HEK293 (cell line): ENCODE measurements around the gene ZFX.

Source experiments
- CTCF ChIA-PET: fragments of 350-600 bp; formaldehyde crosslinking; extraction: SDS; loops from one replicate; lab custom pipeline; 2021; ENCODE audit warnings: antibody characterized with exemption; lab: Yijun Ruan, JAX
- POLR2A ChIA-PET: fragments of 300-600 bp; formaldehyde crosslinking; extraction: SDS; loops from one replicate; lab custom pipeline; 2020; ENCODE audit warnings: antibody characterized with exemption, inconsistent platforms; lab: Yijun Ruan, JAX
- H3K27ac ChIP-seq: fragments of 200-500 bp; sonication (Bioruptor generic); 2 replicates; pipeline ENCODE4 v1.5.1; 2014; ENCODE audit warnings: low read depth, low read length, control low read depth, inconsistent platforms; ENCODE audit errors: extremely low read depth
- H3K36me3 ChIP-seq, 2 experiments: fragments of 200-500 bp in 1 of 2; sonication (Bioruptor generic) in 1 of 2; 1 replicate in 1 of 2; 2 replicates in 1 of 2; pipeline ENCODE4 v1.5.1; 2014 to 2017; ENCODE audit warnings: inconsistent platforms in 2 of 2, low read length in 2 of 2; ENCODE audit not compliant: control insufficient read depth in 2 of 2, insufficient read depth in 1 of 2
- H3K4me1 ChIP-seq: fragments of 200-500 bp; sonication (Bioruptor generic); 2 replicates; pipeline ENCODE4 v1.5.1; 2014; ENCODE audit warnings: mild to moderate bottlenecking, low read length, inconsistent platforms; ENCODE audit not compliant: control insufficient read depth, insufficient read depth
- H3K4me3 ChIP-seq: 2 replicates; pipeline ENCODE4 v1.5.1; 2011; ENCODE audit warnings: low read depth, mild to moderate bottlenecking, control low read depth, low read length, moderate library complexity
- H3K9me3 ChIP-seq: fragments of 200-500 bp; sonication (Bioruptor generic); 2 replicates; pipeline ENCODE4 v1.5.1; 2014; ENCODE audit warnings: low read depth, low read length, inconsistent platforms; ENCODE audit not compliant: control insufficient read depth, insufficient read depth
- ATF2 ChIP-seq: fragments of 450-650 bp; formaldehyde crosslinking; IDR thresholded peaks from 2 replicates; pipeline ENCODE4 v1.5.1; 2016; ENCODE audit warnings: missing biosample characterization, missing genetic modification characterization, low read depth
- GLIS1 ChIP-seq: fragments of 450-650 bp; formaldehyde crosslinking; IDR thresholded peaks from 2 replicates; pipeline ENCODE4 v1.5.1; 2016; ENCODE audit warnings: missing biosample characterization, missing genetic modification characterization
- PRDM4 ChIP-seq: fragments of 450-650 bp; formaldehyde crosslinking; IDR thresholded peaks from 2 replicates; pipeline ENCODE4 v1.5.1; 2017; ENCODE audit warnings: missing biosample characterization, missing genetic modification characterization
- ZBTB11 ChIP-seq: fragments of 450-650 bp; formaldehyde crosslinking; conservative IDR thresholded peaks from 2 replicates; pipeline ENCODE4 v1.5.1; 2016; ENCODE audit warnings: low read depth, missing biosample characterization, missing genetic modification characterization
- ZNF10 ChIP-seq: fragments of 450-650 bp; formaldehyde crosslinking; IDR thresholded peaks from 2 replicates; pipeline ENCODE4 v1.5.1; 2017; ENCODE audit warnings: missing biosample characterization, missing genetic modification characterization
- ZNF138 ChIP-seq: fragments of 450-650 bp; formaldehyde crosslinking; IDR thresholded peaks from 2 replicates; pipeline ENCODE4 v1.5.1; 2016; ENCODE audit warnings: missing biosample characterization, missing genetic modification characterization, borderline replicate concordance
- ZNF202 ChIP-seq: fragments of 450-650 bp; formaldehyde crosslinking; IDR thresholded peaks from 2 replicates; pipeline ENCODE4 v1.5.1; 2016; ENCODE audit warnings: missing biosample characterization, missing genetic modification characterization, borderline replicate concordance
- ZNF239 ChIP-seq: fragments of 450-650 bp; formaldehyde crosslinking; IDR thresholded peaks from 2 replicates; pipeline ENCODE4 v1.5.1; 2016; ENCODE audit warnings: missing biosample characterization, missing genetic modification characterization
- ZNF248 ChIP-seq: fragments of 450-650 bp; formaldehyde crosslinking; IDR thresholded peaks from 2 replicates; pipeline ENCODE4 v1.5.1; 2017; ENCODE audit warnings: missing biosample characterization, missing genetic modification characterization
- ZNF362 ChIP-seq: fragments of 450-650 bp; formaldehyde crosslinking; IDR thresholded peaks from 2 replicates; pipeline ENCODE4 v1.5.1; 2016; ENCODE audit warnings: missing biosample characterization, missing genetic modification characterization
- ZNF501 ChIP-seq: fragments of 450-650 bp; formaldehyde crosslinking; IDR thresholded peaks from 2 replicates; pipeline ENCODE4 v1.5.1; 2016; ENCODE audit warnings: missing biosample characterization, missing genetic modification characterization
- ZNF530 ChIP-seq: fragments of 450-650 bp; formaldehyde crosslinking; IDR thresholded peaks from 2 replicates; pipeline ENCODE4 v1.5.1; 2016; ENCODE audit warnings: low read depth, missing biosample characterization, missing genetic modification characterization
- ZNF596 ChIP-seq: fragments of 450-650 bp; IDR thresholded peaks from 2 replicates; pipeline ENCODE4 v1.5.0; 2018; ENCODE audit warnings: missing biosample characterization, mild to moderate bottlenecking, missing genetic modification characterization, moderate library complexity
- ZNF600 ChIP-seq: fragments of 450-650 bp; formaldehyde crosslinking; IDR thresholded peaks from 2 replicates; pipeline ENCODE4 v1.5.1; 2016; ENCODE audit warnings: missing biosample characterization, missing genetic modification characterization
- TF ChIP-seq, protein P1 (sequence below): fragments of 450-650 bp; formaldehyde crosslinking; IDR thresholded peaks from 2 replicates; pipeline ENCODE4 v1.5.1; 2017; ENCODE audit warnings: missing biosample characterization, mild to moderate bottlenecking, missing genetic modification characterization, moderate library complexity
- TF ChIP-seq, protein P2 (sequence below): fragments of 450-650 bp; formaldehyde crosslinking; IDR thresholded peaks from 2 replicates; pipeline ENCODE4 v1.5.1; 2017; ENCODE audit warnings: missing biosample characterization, missing genetic modification characterization

ZFX gene

GRCh38 chrX:24186986-24187385, 37.5 kb downstream of the ZFX start:
- CTCF ChIA-PET: interaction anchor here (1.4 kb wide), 1 partner anchor 105 kb away, joined by 3 read pairs; no protein-coding TSS in a partner anchor
- H3K36me3 ChIP-seq: peaks cover 0 to 24% of the 10 kb centered on the region in 2 experiments; a peak in 2 of 3 replicates
- POLR2A ChIA-PET: interaction anchor here (1.1 kb wide), 1 partner anchor 17 kb away, joined by 3 read pairs; no protein-coding TSS in a partner anchor

DNA sequence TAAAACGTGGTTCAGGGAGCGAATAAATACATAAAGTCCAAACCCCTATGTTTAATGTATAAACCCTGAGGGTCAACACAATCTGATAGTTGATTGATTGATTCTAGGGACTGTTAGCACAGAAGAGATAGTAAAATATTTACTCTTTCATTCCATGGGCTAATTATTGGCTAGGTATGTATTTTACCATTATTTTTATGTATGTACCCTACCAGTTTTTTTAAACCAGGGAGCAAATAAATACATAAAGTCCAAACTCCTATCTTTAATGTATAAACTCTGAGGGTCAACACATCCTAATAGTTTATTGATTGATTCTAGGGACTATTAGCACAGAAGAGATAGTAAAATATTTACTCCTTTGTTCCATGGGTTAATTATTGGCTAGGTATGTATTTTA, 40.0 kb downstream of the ZFX start:
- H3K4me3 ChIP-seq: no peak overlapping the region
- TF ChIP-seq ZNF10 (tag by site-specific recombination) (no peak), ZBTB11 (tag by site-specific recombination) (no peak), GLIS1 (tag by site-specific recombination) (no peak), ZNF248 (tag by site-specific recombination) (no peak), ZNF239 (tag by site-specific recombination) (no peak)
- TF ChIP-seq, protein P1, sequence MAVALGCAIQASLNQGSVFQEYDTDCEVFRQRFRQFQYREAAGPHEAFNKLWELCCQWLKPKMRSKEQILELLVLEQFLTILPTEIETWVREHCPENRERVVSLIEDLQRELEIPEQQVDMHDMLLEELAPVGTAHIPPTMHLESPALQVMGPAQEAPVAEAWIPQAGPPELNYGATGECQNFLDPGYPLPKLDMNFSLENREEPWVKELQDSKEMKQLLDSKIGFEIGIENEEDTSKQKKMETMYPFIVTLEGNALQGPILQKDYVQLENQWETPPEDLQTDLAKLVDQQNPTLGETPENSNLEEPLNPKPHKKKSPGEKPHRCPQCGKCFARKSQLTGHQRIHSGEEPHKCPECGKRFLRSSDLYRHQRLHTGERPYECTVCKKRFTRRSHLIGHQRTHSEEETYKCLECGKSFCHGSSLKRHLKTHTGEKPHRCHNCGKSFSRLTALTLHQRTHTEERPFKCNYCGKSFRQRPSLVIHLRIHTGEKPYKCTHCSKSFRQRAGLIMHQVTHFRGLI (tag by site-specific recombination): no peak
- peaks cover 0 to 21% of the 10 kb centered on the region in 2 experiments; a peak in 2 of 3 replicates for H3K36me3 ChIP-seq
- peaks cover 15% of the 10 kb centered on the region for H3K4me1 ChIP-seq
- H3K9me3 ChIP-seq: no peaks in the 10 kb centered on the region
- no peak overlapping the region for H3K27ac ChIP-seq
- CTCF ChIA-PET: no interaction called here
- POLR2A ChIA-PET: no interaction called here

More at GRCh38 chrX:24186986-24187385, 37.5 kb downstream of the ZFX start:
- no peak for TF ChIP-seq ZNF239 (tag by site-specific recombination)
- TF ChIP-seq ZNF202 (tag by site-specific recombination): no peak
- TF ChIP-seq ATF2: no peak
- TF ChIP-seq ZNF596: no peak
- no peak for TF ChIP-seq ZNF530
- no peak for TF ChIP-seq PRDM4 (tag by site-specific recombination)
- no peak for TF ChIP-seq ZNF600 (tag by site-specific recombination)
- TF ChIP-seq, protein P2, sequence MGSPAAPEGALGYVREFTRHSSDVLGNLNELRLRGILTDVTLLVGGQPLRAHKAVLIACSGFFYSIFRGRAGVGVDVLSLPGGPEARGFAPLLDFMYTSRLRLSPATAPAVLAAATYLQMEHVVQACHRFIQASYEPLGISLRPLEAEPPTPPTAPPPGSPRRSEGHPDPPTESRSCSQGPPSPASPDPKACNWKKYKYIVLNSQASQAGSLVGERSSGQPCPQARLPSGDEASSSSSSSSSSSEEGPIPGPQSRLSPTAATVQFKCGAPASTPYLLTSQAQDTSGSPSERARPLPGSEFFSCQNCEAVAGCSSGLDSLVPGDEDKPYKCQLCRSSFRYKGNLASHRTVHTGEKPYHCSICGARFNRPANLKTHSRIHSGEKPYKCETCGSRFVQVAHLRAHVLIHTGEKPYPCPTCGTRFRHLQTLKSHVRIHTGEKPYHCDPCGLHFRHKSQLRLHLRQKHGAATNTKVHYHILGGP (tag by site-specific recombination): no peak
- no peak for TF ChIP-seq ZNF138 (tag by site-specific recombination)
- no peak for TF ChIP-seq ZNF362 (tag by site-specific recombination)
- no peak for TF ChIP-seq ZNF501 (tag by site-specific recombination)
- H3K4me3 ChIP-seq: no peak overlapping the region
- H3K27ac ChIP-seq: no peak overlapping the region
- no peaks in the 10 kb centered on the region for H3K9me3 ChIP-seq
- peaks cover 15% of the 10 kb centered on the region for H3K4me1 ChIP-seq
